ENCODE measurements around the gene OSER1. TPM values are rescaled to one million over a fixed set of nuclear protein-coding genes. Genes with fewer than 3 reads are reported as not detected.
"Not testable (repeated sequence)": the region's sequence is repeated elsewhere in the genome, so short reads cannot be mapped to it uniquely, and the experiment has no call there.

OSER1 gene
- polyA plus RNA-seq, 1 donor from 2014 or later: 43.9 TPM

DNA sequence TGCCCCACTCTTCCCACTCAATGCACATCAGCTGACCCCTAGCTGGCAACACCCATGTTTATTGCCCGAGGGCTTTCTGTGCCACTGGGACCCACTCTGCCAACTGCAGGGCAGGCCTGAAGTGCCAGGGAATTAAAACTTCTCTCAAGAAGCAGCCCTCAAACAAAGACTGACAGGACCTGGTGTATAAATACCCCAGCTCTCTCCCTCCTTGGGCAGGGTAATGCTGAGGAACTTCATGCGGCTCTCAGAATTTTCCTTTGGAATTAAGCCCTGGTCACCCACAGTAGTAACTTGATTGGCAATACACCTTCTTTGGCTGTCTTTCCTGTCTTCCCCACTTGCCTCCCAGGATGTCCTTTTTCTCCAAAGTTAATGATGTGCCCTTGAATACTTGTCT lies 31.2 kb upstream of the OSER1 start:
- H3F3A ChIP-seq (ENCODE audit: insufficient read depth, low read length, poor library complexity, severe bottlenecking): peaks cover 4% of the 10 kb centered on the region
- H3K4me2 ChIP-seq (ENCODE audit: low read length): no peak overlapping the region
- H3K4me3 ChIP-seq (ENCODE audit: low read length): no peak overlapping the region
- H3K27me3 ChIP-seq (ENCODE audit: insufficient read depth, low read depth, low read length): no peaks in the 10 kb centered on the region
- H3K9me3 ChIP-seq (ENCODE audit: low read length): no peaks in the 10 kb centered on the region
- no peak overlapping the region for H2AFZ ChIP-seq (ENCODE audit: low read depth, low read length)
- H3K36me3 ChIP-seq (ENCODE audit: insufficient read depth, low read length): no peaks in the 10 kb centered on the region
- H4K20me1 ChIP-seq (ENCODE audit: insufficient read depth): no peaks in the 10 kb centered on the region
- H3K9me2 ChIP-seq (ENCODE audit: insufficient read depth, low read length): no peaks in the 10 kb centered on the region
- H3K27ac ChIP-seq (ENCODE audit: low read length): no peak overlapping the region
- H3K79me2 ChIP-seq (replicated peaks; ENCODE audit: insufficient read depth, low read length): no peaks in the 10 kb centered on the region
- H3K9ac ChIP-seq (ENCODE audit: low read length): no peak overlapping the region
- TF ChIP-seq MXI1 (conservative IDR thresholded peaks at IDR 0.05; ENCODE audit: poor library complexity, severe bottlenecking) (no peak), EP300 (conservative IDR thresholded peaks at IDR 0.05; ENCODE audit: poor library complexity, severe bottlenecking) (no peak), RAD21 (conservative IDR thresholded peaks at IDR 0.05) (no peak)

- not testable (repeated sequence) for H3F3A ChIP-seq (ENCODE audit: insufficient read depth, low read length, poor library complexity, severe bottlenecking); H3K79me2 ChIP-seq (replicated peaks; ENCODE audit: insufficient read depth, low read length); H3K9ac ChIP-seq (ENCODE audit: low read length); H3K4me3 ChIP-seq (ENCODE audit: low read length); H2AFZ ChIP-seq (ENCODE audit: low read depth, low read length); H3K9me2 ChIP-seq (ENCODE audit: insufficient read depth, low read length); H3K4me2 ChIP-seq (ENCODE audit: low read length); H3K9me3 ChIP-seq (ENCODE audit: low read length); H4K20me1 ChIP-seq (ENCODE audit: insufficient read depth); H3K36me3 ChIP-seq (ENCODE audit: insufficient read depth, low read length); H3K27ac ChIP-seq (ENCODE audit: low read length); H3K27me3 ChIP-seq (ENCODE audit: insufficient read depth, low read depth, low read length)
Measured at GRCh38 chr20:44236840-44237239, 26.3 kb upstream of the OSER1 start.

- Histone ChIP-seq H3K9ac (ENCODE audit: low read length) (no peak overlapping the region), H3K36me3 (ENCODE audit: insufficient read depth, low read length) (no peaks in the 10 kb centered on the region), H2AFZ (ENCODE audit: low read depth, low read length) (no peak overlapping the region), H3K9me3 (ENCODE audit: low read length) (no peaks in the 10 kb centered on the region), H3K27ac (ENCODE audit: low read length) (no peak overlapping the region), H3K27me3 (ENCODE audit: insufficient read depth, low read depth, low read length) (no peaks in the 10 kb centered on the region), H3F3A (ENCODE audit: insufficient read depth, low read length, poor library complexity, severe bottlenecking) (no peaks in the 10 kb centered on the region), H3K4me2 (ENCODE audit: low read length) (no peak overlapping the region), H3K4me3 (ENCODE audit: low read length) (no peak overlapping the region), H4K20me1 (ENCODE audit: insufficient read depth) (no peaks in the 10 kb centered on the region), H3K9me2 (ENCODE audit: insufficient read depth, low read length) (no peaks in the 10 kb centered on the region), H3K79me2 (replicated peaks; ENCODE audit: insufficient read depth, low read length) (no peaks in the 10 kb centered on the region)
- no peak for TF ChIP-seq SMC3 (conservative IDR thresholded peaks at IDR 0.05; ENCODE audit: poor library complexity)
- no peak for TF ChIP-seq REST (IDR thresholded peaks at IDR 0.05; ENCODE audit: borderline replicate concordance)
- no peak for TF ChIP-seq RAD21 (conservative IDR thresholded peaks at IDR 0.05)
- no peak for TF ChIP-seq EP300 (conservative IDR thresholded peaks at IDR 0.05; ENCODE audit: poor library complexity, severe bottlenecking)
- TF ChIP-seq MXI1 (conservative IDR thresholded peaks at IDR 0.05; ENCODE audit: poor library complexity, severe bottlenecking): no peak
- TF ChIP-seq, protein P1, sequence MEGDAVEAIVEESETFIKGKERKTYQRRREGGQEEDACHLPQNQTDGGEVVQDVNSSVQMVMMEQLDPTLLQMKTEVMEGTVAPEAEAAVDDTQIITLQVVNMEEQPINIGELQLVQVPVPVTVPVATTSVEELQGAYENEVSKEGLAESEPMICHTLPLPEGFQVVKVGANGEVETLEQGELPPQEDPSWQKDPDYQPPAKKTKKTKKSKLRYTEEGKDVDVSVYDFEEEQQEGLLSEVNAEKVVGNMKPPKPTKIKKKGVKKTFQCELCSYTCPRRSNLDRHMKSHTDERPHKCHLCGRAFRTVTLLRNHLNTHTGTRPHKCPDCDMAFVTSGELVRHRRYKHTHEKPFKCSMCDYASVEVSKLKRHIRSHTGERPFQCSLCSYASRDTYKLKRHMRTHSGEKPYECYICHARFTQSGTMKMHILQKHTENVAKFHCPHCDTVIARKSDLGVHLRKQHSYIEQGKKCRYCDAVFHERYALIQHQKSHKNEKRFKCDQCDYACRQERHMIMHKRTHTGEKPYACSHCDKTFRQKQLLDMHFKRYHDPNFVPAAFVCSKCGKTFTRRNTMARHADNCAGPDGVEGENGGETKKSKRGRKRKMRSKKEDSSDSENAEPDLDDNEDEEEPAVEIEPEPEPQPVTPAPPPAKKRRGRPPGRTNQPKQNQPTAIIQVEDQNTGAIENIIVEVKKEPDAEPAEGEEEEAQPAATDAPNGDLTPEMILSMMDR (IDR thresholded peaks at IDR 0.05; ENCODE audit: poor library complexity, severe bottlenecking): no peak
- TF ChIP-seq EZH2 (IDR thresholded peaks at IDR 0.05; ENCODE audit: borderline replicate concordance, insufficient read depth, low read length, poor library complexity, severe bottlenecking): no peak
- TF ChIP-seq TAF1 (IDR thresholded peaks at IDR 0.05; ENCODE audit: low read depth): no peak
- no peak for TF ChIP-seq POLR2AphosphoS5 (IDR thresholded peaks at IDR 0.05)
Measured at GRCh38 chr20:44235702-44236101, 25.1 kb upstream of the OSER1 start.

Measured in neural cell (in vitro differentiated cells).